ENCODE results near the gene WDR83. TPM values are rescaled to one million over a fixed set of nuclear protein-coding genes. Genes with fewer than 3 reads are reported as not detected.
"Not testable (repeated sequence)": the region's sequence is repeated elsewhere in the genome, so short reads cannot be mapped to it uniquely, and the experiment has no call there.

The WDR83 gene
- total RNA-seq, 1 donor from 2014 or later, result 7.2 TPM

GRCh38 chr19:12656899-12657571 is 9.6 kb upstream of the WDR83 start:
- no peak for DNase-seq

GRCh38 chr19:12657966-12658365 is 8.6 kb upstream of the WDR83 start:
- no peak for DNase-seq

- DNase-seq, result no peak
These were observed 5.6 kb upstream of the WDR83 start for GRCh38 chr19:12660980-12661379.

GRCh38 chr19:12664406-12665280 is 2.0 kb upstream of the WDR83 start:
- no peak for DNase-seq

- no peak for DNase-seq
These were observed 1.4 kb upstream of the WDR83 start for GRCh38 chr19:12665281-12665573.

GRCh38 chr19:12665671-12666264 is 839 bp upstream of the WDR83 start:
- DNase-seq, result no peak

- no peak for DNase-seq
These were observed 1.2 kb downstream of the WDR83 start for GRCh38 chr19:12667731-12668302.

- no peak for DNase-seq
These were observed 1.7 kb downstream of the WDR83 start for GRCh38 chr19:12668346-12668745.

GRCh38 chr19:12668932-12669269 is 2.3 kb downstream of the WDR83 start:
- peak; percentile 64 for DNase-seq

- DNase-seq, result peak; percentile 92
These were observed 2.9 kb downstream of the WDR83 start for GRCh38 chr19:12669270-12670158.

GRCh38 chr19:12670159-12670928 is 3.7 kb downstream of the WDR83 start:
- no peak for DNase-seq

GRCh38 chr19:12672744-12673143 is 6.1 kb downstream of the WDR83 start:
- DNase-seq, result no peak

GRCh38 chr19:12675399-12675798 is 8.8 kb downstream of the WDR83 start:
- DNase-seq, result no peak

- DNase-seq, result no peak
These were observed 9.3 kb downstream of the WDR83 start for GRCh38 chr19:12675940-12676339.

- peak; percentile 88 for DNase-seq
These were observed 9.8 kb downstream of the WDR83 start for GRCh38 chr19:12676384-12676792.

GRCh38 chr19:12676928-12677327 is 10.3 kb downstream of the WDR83 start:
- DNase-seq, result no peak

GRCh38 chr19:12678039-12678438 is 11.4 kb downstream of the WDR83 start:
- not testable (repeated sequence) for DNase-seq

- no peak for DNase-seq
These were observed 13.4 kb downstream of the WDR83 start for GRCh38 chr19:12680034-12680433.

- DNase-seq, result peak; percentile 99
These were observed 14.7 kb downstream of the WDR83 start, which contains the start of gene DHPS for GRCh38 chr19:12681074-12681987. TSS of gene DHPS (minus strand) at chr19:12681880. CDS start at chr19:12681766, 114 bp downstream.

GRCh38 chr19:12685831-12686230 is 19.2 kb downstream of the WDR83 start:
- no peak for DNase-seq

All from tongue (tissue), 2 donors.